PC-9 (cell line): ENCODE data around the gene LARP4B. TPM values are rescaled to one million over a fixed set of nuclear protein-coding genes. Genes with fewer than 3 reads are reported as not detected.

Experiments
- BruUV-seq: library from RNA; stranded (reverse); fragments of 400-500 nt; replicated peaks from 2 replicates; lab custom pipeline; 2021; lab: Mats Ljungman, UMichigan
- CTCF ChIA-PET: fragments of 300-600 bp; sonication (Branson Sonifier 250); formaldehyde crosslinking; loops from one replicate; lab custom pipeline; 2022; ENCODE audit warnings: antibody characterized with exemption; lab: Charles Lee
- POLR2A ChIA-PET: fragments of 300-600 bp; sonication (Branson Sonifier 250); formaldehyde crosslinking; loops from one replicate; lab custom pipeline; 2022; ENCODE audit warnings: antibody characterized with exemption; ENCODE audit not compliant: unreplicated experiment; lab: Charles Lee
- DNase-seq, 2 experiments: peaks; one replicate each; pipeline versions ENCODE4 v3.0.0 to v3.0.0-alpha.2; 2015 to 2022; ENCODE audit warnings: mixed read lengths in 1 of 2
- H2AFZ ChIP-seq: fragments of 200-600 bp; sonication (generic); 2 replicates; pipeline ENCODE4 v1.8.1; 2017; ENCODE audit warnings: antibody characterized with exemption
- H3F3A ChIP-seq: fragments of 200-600 bp; sonication (generic); 2 replicates; pipeline ENCODE4 v1.8.1; 2017; ENCODE audit warnings: antibody characterized with exemption, mild to moderate bottlenecking, low read depth; ENCODE audit not compliant: insufficient read depth
- H3K27ac ChIP-seq: fragments of 200-600 bp; sonication (generic); 2 replicates; pipeline ENCODE4 v1.6.1; 2016; ENCODE audit warnings: mixed run types
- H3K27me3 ChIP-seq: fragments of 200-600 bp; sonication (generic); 2 replicates; pipeline ENCODE4 v1.6.1; 2016; ENCODE audit warnings: low read depth, mixed run types; ENCODE audit not compliant: insufficient read depth
- H3K36me3 ChIP-seq: fragments of 200-600 bp; sonication (generic); 2 replicates; pipeline ENCODE4 v1.6.1; 2016; ENCODE audit warnings: low read depth, mixed run types
- H3K4me1 ChIP-seq: fragments of 200-600 bp; sonication (generic); replicated peaks from 2 replicates; pipeline ENCODE4 v1.6.1; 2016; ENCODE audit warnings: mixed run types; ENCODE audit not compliant: insufficient read depth
- H3K4me2 ChIP-seq: fragments of 200-600 bp; sonication (generic); 2 replicates; pipeline ENCODE4 v1.6.1; 2017; ENCODE audit warnings: mixed run types
- H3K4me3 ChIP-seq: fragments of 200-600 bp; sonication (generic); 2 replicates; pipeline ENCODE4 v1.6.1; 2016; ENCODE audit warnings: mixed run types
- H3K79me2 ChIP-seq: fragments of 200-600 bp; sonication (generic); 2 replicates; pipeline ENCODE4 v1.6.1; 2017; ENCODE audit warnings: low read depth, mixed run types
- H3K9me2 ChIP-seq: fragments of 200-600 bp; sonication (generic); 2 replicates; pipeline ENCODE4 v1.8.1; 2017; ENCODE audit warnings: mild to moderate bottlenecking; ENCODE audit not compliant: insufficient read depth
- H3K9me3 ChIP-seq: fragments of 200-600 bp; sonication (generic); 2 replicates; pipeline ENCODE4 v1.8.1; 2016; ENCODE audit warnings: low read depth; ENCODE audit not compliant: insufficient read depth
- H4K20me1 ChIP-seq: fragments of 200-600 bp; sonication (generic); 2 replicates; pipeline ENCODE4 v1.8.1; 2017; ENCODE audit not compliant: insufficient read depth
- EZH2 ChIP-seq: fragments of 200-600 bp; sonication (generic); IDR thresholded peaks from 2 replicates; pipeline ENCODE4 v1.8.0; 2017; ENCODE audit warnings: antibody characterized with exemption, low read depth
- intact Hi-C: fragments of 100-400 bp; cut with micrococcal nuclease; formaldehyde crosslinking; loops from one replicate; pipeline ENCODE4 v1.10.0; 2022; ENCODE audit not compliant: unreplicated experiment
- total RNA-seq: library from RNA; stranded (reverse); gene quantifications from 2 replicates; pipeline ENCODE4 v1.2.3, GENCODE V29; 2021
- TF ChIP-seq, protein P1 (sequence below): fragments of 200-600 bp; sonication (generic); conservative IDR thresholded peaks from 2 replicates; pipeline ENCODE4 v1.6.1; 2017; ENCODE audit warnings: mixed run types, antibody characterized with exemption, mild to moderate bottlenecking, moderate library complexity

LARP4B gene
- total RNA-seq, 1 experiment from 2014 or later, result 93.4 TPM

DNA sequence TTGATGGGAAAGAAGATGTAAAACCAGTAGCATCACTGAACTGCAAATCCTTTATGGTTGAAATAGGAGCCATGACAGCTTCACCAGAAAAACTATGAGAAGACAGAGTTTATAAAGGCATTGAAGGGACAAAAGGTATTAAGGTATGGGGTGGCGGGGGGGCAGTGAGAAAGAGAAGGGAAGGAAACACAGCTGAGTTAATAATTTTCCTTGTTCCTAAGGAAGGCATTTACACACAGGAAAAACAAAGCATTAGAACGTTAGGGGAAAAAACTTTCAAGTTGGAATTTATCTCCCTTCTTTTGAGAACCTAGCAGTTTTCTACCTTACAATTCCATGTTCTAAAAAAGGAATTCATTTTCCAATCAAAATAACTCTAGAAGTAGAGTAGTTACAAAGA is 4.4 kb downstream of the LARP4B start:
- peaks cover 81% of the 10 kb centered on the region for H4K20me1 ChIP-seq

DNA sequence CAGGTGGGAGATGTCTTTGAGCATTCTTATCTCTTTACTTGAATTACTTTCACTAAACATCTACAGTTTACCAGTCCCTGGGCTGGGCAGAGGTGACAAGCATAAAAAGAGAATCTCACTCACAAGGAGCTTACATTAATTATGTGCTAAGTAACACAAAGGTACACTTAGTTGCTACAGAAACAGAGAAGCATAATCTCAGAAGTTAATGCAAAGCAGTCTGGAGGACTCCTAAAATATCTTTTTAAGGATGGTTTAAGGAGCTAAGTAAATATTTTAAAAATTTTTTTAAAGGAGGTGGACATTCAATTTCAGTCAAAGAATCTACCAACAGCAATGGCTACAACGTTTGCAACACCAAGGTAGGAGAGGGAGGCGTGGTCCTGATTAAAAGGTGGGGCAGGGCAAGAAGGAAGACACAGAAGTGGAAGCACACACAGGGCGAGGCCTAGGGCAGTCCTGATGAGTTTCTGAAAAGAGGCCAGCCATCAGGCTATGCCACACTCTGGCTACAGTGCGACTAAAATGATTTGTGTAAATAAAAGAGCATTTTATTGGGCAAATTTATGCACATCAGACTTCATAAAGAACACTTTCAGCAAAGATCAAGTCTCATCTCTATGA is 5.3 kb downstream of the LARP4B start:
- Histone ChIP-seq H3K4me2 (no peak overlapping the region), H3F3A (peaks cover 9% of the 10 kb centered on the region; the same call in 1 of the 2 replicates), H3K4me1 (peaks cover 14% of the 10 kb centered on the region; the same call in 1 of the 2 replicates), H3K27ac (no peak overlapping the region), H4K20me1 (peaks cover 91% of the 10 kb centered on the region), H3K4me3 (no peak overlapping the region), H3K36me3 (no peaks in the 10 kb centered on the region; the same call in 1 of the 2 replicates), H3K9me3 (no peaks in the 10 kb centered on the region), H3K79me2 (peaks cover 94% of the 10 kb centered on the region), H3K27me3 (no peaks in the 10 kb centered on the region), H3K9me2 (no peaks in the 10 kb centered on the region), H2AFZ (no peak overlapping the region)
- ChIA-PET CTCF (no interaction called here), POLR2A (interaction anchor here (0.6 kb wide), 1 partner anchor 16 kb away, joined by 3 read pairs; no protein-coding TSS in a partner anchor)
- TF ChIP-seq EZH2, result no peak
- TF ChIP-seq, protein P1, sequence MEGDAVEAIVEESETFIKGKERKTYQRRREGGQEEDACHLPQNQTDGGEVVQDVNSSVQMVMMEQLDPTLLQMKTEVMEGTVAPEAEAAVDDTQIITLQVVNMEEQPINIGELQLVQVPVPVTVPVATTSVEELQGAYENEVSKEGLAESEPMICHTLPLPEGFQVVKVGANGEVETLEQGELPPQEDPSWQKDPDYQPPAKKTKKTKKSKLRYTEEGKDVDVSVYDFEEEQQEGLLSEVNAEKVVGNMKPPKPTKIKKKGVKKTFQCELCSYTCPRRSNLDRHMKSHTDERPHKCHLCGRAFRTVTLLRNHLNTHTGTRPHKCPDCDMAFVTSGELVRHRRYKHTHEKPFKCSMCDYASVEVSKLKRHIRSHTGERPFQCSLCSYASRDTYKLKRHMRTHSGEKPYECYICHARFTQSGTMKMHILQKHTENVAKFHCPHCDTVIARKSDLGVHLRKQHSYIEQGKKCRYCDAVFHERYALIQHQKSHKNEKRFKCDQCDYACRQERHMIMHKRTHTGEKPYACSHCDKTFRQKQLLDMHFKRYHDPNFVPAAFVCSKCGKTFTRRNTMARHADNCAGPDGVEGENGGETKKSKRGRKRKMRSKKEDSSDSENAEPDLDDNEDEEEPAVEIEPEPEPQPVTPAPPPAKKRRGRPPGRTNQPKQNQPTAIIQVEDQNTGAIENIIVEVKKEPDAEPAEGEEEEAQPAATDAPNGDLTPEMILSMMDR, result no peak
- BruUV-seq, result no TSS peak
- DNase-seq, result no peak
- intact Hi-C loops, result no loop called here

More for the DNA sequence above, 4.4 kb downstream of the LARP4B start:
- no peaks in the 10 kb centered on the region for H3K9me2 ChIP-seq
- ChIA-PET CTCF (no interaction called here), POLR2A (no interaction called here)
- no peaks in the 10 kb centered on the region; the same call in 1 of the 2 replicates for H3K36me3 ChIP-seq
- no peak overlapping the region for H3K4me3 ChIP-seq
- H3K9me3 ChIP-seq, result no peaks in the 10 kb centered on the region
- intact Hi-C loops, result no loop called here
- peaks cover 84% of the 10 kb centered on the region for H3K79me2 ChIP-seq
- no TSS peak for BruUV-seq
- no peak overlapping the region for H2AFZ ChIP-seq
- H3K4me2 ChIP-seq, result no peak overlapping the region
- no peaks in the 10 kb centered on the region for H3K27me3 ChIP-seq
- peaks cover 9% of the 10 kb centered on the region; the same call in 1 of the 2 replicates for H3F3A ChIP-seq
- no peak overlapping the region for H3K27ac ChIP-seq
- DNase-seq, result no peak
- no peak for TF ChIP-seq EZH2
- TF ChIP-seq, protein P1, result no peak
- H3K4me1 ChIP-seq, result peaks cover 14% of the 10 kb centered on the region; the same call in 1 of the 2 replicates

DNA sequence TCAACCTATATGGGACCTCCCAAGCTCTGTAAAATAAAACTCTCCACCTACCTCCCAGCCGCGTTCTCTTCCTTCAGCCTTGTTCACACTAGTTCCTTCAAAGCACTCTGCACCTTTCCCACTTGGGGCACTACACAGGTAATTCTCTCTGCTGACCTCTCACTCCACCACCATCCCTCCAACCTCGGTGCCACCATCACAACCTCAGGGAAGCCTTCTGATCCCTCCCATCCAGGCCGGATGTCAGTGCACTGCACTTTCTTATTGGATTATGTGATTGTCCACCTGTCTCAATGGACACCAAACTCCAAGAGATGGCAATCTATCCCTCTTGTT is 7.0 kb downstream of the LARP4B start:
- no peak for TF ChIP-seq EZH2
- TF ChIP-seq, protein P1, result no peak
- peaks cover 4% of the 10 kb centered on the region; the same call in 1 of the 2 replicates for H3F3A ChIP-seq
- H3K27me3 ChIP-seq, result no peaks in the 10 kb centered on the region
- H3K4me2 ChIP-seq, result no peak overlapping the region
- H3K4me1 ChIP-seq, result peaks cover 10% of the 10 kb centered on the region; the same call in 1 of the 2 replicates
- CTCF ChIA-PET, result no interaction called here
- POLR2A ChIA-PET, result no interaction called here
- no peak overlapping the region for H3K4me3 ChIP-seq
- no peaks in the 10 kb centered on the region for H3K9me3 ChIP-seq
- H3K79me2 ChIP-seq, result peaks cover 99% of the 10 kb centered on the region
- intact Hi-C loops, result no loop called here
- no peak overlapping the region for H3K27ac ChIP-seq
- no peaks in the 10 kb centered on the region for H3K9me2 ChIP-seq
- DNase-seq, result no peak
- peaks cover 98% of the 10 kb centered on the region for H4K20me1 ChIP-seq
- H2AFZ ChIP-seq, result no peak overlapping the region
- no TSS peak for BruUV-seq
- no peaks in the 10 kb centered on the region; the same call in 1 of the 2 replicates for H3K36me3 ChIP-seq
